ENCODE measurements around the gene TGFBRAP1.

Gene TGFBRAP1

DNA sequence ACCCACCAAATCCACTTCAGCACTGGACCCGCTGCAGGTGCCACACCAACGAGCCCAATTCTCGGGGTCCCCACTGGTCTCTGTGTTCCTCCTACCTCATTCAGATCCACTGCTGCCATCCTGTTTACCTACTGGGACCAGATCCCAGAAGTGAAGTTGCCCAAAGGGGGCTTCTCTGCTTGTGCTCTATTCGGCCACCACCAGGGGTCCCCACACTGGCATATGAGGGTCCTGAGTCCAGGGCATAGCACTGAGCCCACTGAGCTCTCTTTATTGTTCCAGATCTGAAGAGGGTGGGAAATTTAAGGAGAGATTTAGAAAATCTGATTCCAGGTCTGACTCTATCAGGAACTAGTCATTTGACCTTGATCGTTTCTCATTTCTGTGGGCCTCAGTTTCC lies 85.6 kb downstream of the TGFBRAP1 start:
- TF ChIP-seq, protein P1, sequence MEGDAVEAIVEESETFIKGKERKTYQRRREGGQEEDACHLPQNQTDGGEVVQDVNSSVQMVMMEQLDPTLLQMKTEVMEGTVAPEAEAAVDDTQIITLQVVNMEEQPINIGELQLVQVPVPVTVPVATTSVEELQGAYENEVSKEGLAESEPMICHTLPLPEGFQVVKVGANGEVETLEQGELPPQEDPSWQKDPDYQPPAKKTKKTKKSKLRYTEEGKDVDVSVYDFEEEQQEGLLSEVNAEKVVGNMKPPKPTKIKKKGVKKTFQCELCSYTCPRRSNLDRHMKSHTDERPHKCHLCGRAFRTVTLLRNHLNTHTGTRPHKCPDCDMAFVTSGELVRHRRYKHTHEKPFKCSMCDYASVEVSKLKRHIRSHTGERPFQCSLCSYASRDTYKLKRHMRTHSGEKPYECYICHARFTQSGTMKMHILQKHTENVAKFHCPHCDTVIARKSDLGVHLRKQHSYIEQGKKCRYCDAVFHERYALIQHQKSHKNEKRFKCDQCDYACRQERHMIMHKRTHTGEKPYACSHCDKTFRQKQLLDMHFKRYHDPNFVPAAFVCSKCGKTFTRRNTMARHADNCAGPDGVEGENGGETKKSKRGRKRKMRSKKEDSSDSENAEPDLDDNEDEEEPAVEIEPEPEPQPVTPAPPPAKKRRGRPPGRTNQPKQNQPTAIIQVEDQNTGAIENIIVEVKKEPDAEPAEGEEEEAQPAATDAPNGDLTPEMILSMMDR (IDR thresholded peaks at IDR 0.05; ENCODE audit: insufficient read depth, low read length) = no peak
- TF ChIP-seq SPI1 (IDR thresholded peaks at IDR 0.05; ENCODE audit: borderline replicate concordance, low read depth) (no peak), POLR2AphosphoS5 (IDR thresholded peaks at IDR 0.05; ENCODE audit: low read depth) (no peak), GABPA (IDR thresholded peaks at IDR 0.05; ENCODE audit: low read depth) (no peak)
- TF ChIP-seq, protein P2, sequence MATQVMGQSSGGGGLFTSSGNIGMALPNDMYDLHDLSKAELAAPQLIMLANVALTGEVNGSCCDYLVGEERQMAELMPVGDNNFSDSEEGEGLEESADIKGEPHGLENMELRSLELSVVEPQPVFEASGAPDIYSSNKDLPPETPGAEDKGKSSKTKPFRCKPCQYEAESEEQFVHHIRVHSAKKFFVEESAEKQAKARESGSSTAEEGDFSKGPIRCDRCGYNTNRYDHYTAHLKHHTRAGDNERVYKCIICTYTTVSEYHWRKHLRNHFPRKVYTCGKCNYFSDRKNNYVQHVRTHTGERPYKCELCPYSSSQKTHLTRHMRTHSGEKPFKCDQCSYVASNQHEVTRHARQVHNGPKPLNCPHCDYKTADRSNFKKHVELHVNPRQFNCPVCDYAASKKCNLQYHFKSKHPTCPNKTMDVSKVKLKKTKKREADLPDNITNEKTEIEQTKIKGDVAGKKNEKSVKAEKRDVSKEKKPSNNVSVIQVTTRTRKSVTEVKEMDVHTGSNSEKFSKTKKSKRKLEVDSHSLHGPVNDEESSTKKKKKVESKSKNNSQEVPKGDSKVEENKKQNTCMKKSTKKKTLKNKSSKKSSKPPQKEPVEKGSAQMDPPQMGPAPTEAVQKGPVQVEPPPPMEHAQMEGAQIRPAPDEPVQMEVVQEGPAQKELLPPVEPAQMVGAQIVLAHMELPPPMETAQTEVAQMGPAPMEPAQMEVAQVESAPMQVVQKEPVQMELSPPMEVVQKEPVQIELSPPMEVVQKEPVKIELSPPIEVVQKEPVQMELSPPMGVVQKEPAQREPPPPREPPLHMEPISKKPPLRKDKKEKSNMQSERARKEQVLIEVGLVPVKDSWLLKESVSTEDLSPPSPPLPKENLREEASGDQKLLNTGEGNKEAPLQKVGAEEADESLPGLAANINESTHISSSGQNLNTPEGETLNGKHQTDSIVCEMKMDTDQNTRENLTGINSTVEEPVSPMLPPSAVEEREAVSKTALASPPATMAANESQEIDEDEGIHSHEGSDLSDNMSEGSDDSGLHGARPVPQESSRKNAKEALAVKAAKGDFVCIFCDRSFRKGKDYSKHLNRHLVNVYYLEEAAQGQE (IDR thresholded peaks at IDR 0.05; ENCODE audit: insufficient replicate concordance, low read depth) = no peak
- no peak for DNase-seq (ENCODE audit: low read depth in 1 of 2, low spot score in 1 of 2)
- H3K27me3 ChIP-seq (ENCODE audit: insufficient read depth, poor library complexity, severe bottlenecking) = no peaks in the 10 kb centered on the region

DNA sequence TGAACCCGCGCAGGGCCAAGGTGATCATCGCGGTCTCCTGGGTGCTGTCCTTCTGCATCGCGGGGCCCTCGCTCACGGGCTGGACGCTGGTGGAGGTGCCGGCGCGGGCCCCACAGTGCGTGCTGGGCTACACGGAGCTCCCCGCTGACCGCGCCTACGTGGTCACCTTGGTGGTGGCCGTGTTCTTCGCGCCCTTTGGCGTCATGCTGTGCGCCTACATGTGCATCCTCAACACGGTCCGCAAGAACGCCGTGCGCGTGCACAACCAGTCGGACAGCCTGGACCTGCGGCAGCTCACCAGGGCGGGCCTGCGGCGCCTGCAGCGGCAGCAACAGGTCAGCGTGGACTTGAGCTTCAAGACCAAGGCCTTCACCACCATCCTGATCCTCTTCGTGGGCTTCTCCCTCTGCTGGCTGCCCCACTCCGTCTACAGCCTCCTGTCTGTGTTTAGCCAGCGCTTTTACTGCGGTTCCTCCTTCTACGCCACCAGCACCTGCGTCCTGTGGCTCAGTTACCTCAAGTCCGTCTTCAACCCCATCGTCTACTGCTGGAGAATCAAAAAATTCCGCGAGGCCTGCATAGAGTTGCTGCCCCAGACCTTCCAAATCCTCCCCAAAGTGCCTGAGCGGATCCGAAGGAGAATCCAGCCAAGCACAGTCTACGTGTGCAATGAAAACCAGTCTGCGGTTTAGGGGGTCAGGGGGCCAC lies 87.1 kb downstream of the TGFBRAP1 start:
- no peaks in the 10 kb centered on the region for H3K27me3 ChIP-seq (ENCODE audit: insufficient read depth, poor library complexity, severe bottlenecking)
- no peak overlapping the region for H3K27ac ChIP-seq (replicated peaks)
- no peak overlapping the region for H3K4me3 ChIP-seq (replicated peaks; ENCODE audit: insufficient read depth, low read length)
- TF ChIP-seq SPI1 (IDR thresholded peaks at IDR 0.05; ENCODE audit: borderline replicate concordance, low read depth) = no peak
- no peak for TF ChIP-seq GABPA (IDR thresholded peaks at IDR 0.05; ENCODE audit: low read depth)
- no peak for TF ChIP-seq POLR2AphosphoS5 (IDR thresholded peaks at IDR 0.05; ENCODE audit: low read depth)
- TF ChIP-seq, protein P1 (IDR thresholded peaks at IDR 0.05; ENCODE audit: insufficient read depth, low read length) = no peak
- TF ChIP-seq, protein P2 (IDR thresholded peaks at IDR 0.05; ENCODE audit: insufficient replicate concordance, low read depth) = no peak
- no peak for DNase-seq (ENCODE audit: low read depth in 1 of 2, low spot score in 1 of 2)

More for the DNA sequence above, 85.6 kb downstream of the TGFBRAP1 start:
- Histone ChIP-seq H3K4me3 (replicated peaks; ENCODE audit: insufficient read depth, low read length) (no peak overlapping the region), H3K27ac (replicated peaks) (no peak overlapping the region)

DNA sequence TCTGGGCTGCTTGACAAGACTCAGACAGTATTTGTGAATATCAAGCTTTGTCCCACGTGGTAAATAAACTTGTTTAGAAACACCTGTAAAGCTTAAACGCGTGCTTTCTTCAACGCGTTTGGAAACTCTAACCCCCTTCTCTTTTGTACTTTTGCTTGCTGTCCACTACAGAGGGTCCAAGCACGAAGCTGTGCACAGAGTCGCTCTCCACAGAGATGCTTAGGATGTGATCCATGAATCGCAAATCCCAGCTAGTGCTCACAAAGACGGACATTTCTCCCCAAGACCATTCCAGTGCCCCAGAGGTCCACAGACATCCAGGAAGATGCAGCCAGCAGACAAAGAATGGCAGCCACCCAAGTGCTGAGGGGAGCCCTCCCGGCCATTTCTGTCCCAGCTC lies 88.1 kb downstream of the TGFBRAP1 start, which contains the start of gene GPR45:
Gene GPR45, plus strand, starts transcription at position 301 of the 400 bp plus-strand sequence. CDS start 116 bp downstream, outside the sequence.
- TF ChIP-seq, protein P2 (IDR thresholded peaks at IDR 0.05; ENCODE audit: insufficient replicate concordance, low read depth) = no peak
- TF ChIP-seq POLR2AphosphoS5 (IDR thresholded peaks at IDR 0.05; ENCODE audit: low read depth) (no peak), GABPA (IDR thresholded peaks at IDR 0.05; ENCODE audit: low read depth) (no peak), SPI1 (IDR thresholded peaks at IDR 0.05; ENCODE audit: borderline replicate concordance, low read depth) (no peak)
- TF ChIP-seq, protein P1 (IDR thresholded peaks at IDR 0.05; ENCODE audit: insufficient read depth, low read length) = no peak
- H3K27me3 ChIP-seq (ENCODE audit: insufficient read depth, poor library complexity, severe bottlenecking) = peaks cover 3% of the 10 kb centered on the region
- H3K27ac ChIP-seq (replicated peaks) = no peak within 1 kb of the TSS
- H3K4me3 ChIP-seq (replicated peaks; ENCODE audit: insufficient read depth, low read length) = no peak within 1 kb of the TSS
- DNase-seq (ENCODE audit: low read depth in 1 of 2, low spot score in 1 of 2) = no peak
